IgD-negative memory B cell (primary cell): Measurements from ENCODE around the gene PTDSS2. TPM values are rescaled to one million over a fixed set of nuclear protein-coding genes. Genes with fewer than 3 reads are reported as not detected.

Source experiments
- H3K27ac Mint-ChIP-seq, 3 donors: one replicate each; pipeline ENCODE4 v1.8.0; 2020 to 2022; ENCODE audit warnings: mild to moderate bottlenecking in 3 of 3, mixed read lengths in 3 of 3, moderate library complexity in 1 of 3
- H3K27me3 Mint-ChIP-seq: one replicate; pipeline ENCODE4 v1.8.0; 2021; ENCODE audit warnings: mixed read lengths
- H3K36me3 Mint-ChIP-seq: one replicate; pipeline ENCODE4 v1.8.0; 2020; ENCODE audit warnings: mild to moderate bottlenecking, mixed read lengths
- H3K4me1 Mint-ChIP-seq, 3 donors: one replicate each; pipeline ENCODE4 v1.8.0; 2020 to 2022; ENCODE audit warnings: mixed read lengths in 3 of 3, mild to moderate bottlenecking in 1 of 3
- H3K4me3 Mint-ChIP-seq, 4 donors: one replicate each; pipeline ENCODE4 v1.8.0; 2020 to 2022; ENCODE audit warnings: mild to moderate bottlenecking in 4 of 4, mixed read lengths in 4 of 4, moderate library complexity in 3 of 4
- H3K9me3 Mint-ChIP-seq, 3 donors: one replicate each; pipeline ENCODE4 v1.8.0; 2020 to 2021; ENCODE audit warnings: mixed read lengths in 3 of 3, mild to moderate bottlenecking in 1 of 3
- polyA plus RNA-seq: library from polyadenylated mRNA; unstranded; fragments of 300-500 nt; fragmentation: Illumina TruSeq; gene quantifications from one replicate; pipeline ENCODE4 v1.2.3, GENCODE V29; 2021

Gene PTDSS2
- polyA plus RNA-seq, 1 donor from 2014 or later = 10.9 TPM

GRCh38 chr11:532527-532985, 82.5 kb downstream of the PTDSS2 start:
- peaks cover 2% of the 10 kb centered on the region for H3K36me3 Mint-ChIP-seq
- no peaks in the 10 kb centered on the region for H3K9me3 Mint-ChIP-seq
- peak overlapping the region in 1 of 4 donors; percentile 70 for H3K4me3 Mint-ChIP-seq
- H3K27ac Mint-ChIP-seq = peak overlapping the region in 1 of 3 donors; percentile 21
- peaks cover 2 to 5% (median 2%) of the 10 kb centered on the region in 3 donors for H3K4me1 Mint-ChIP-seq
- H3K27me3 Mint-ChIP-seq = no peaks in the 10 kb centered on the region

- Mint-ChIP-seq H3K27me3 (no peaks in the 10 kb centered on the region), H3K36me3 (peaks cover 2% of the 10 kb centered on the region), H3K9me3 (no peaks in the 10 kb centered on the region), H3K27ac (peak overlapping the region in 1 of 3 donors; percentile 85), H3K4me3 (peak overlapping the region in 2 of 4 donors; percentile 41 to 45), H3K4me1 (peaks cover 2 to 6% (median 5%) of the 10 kb centered on the region in 3 donors)
Measured at GRCh38 chr11:532986-533585, 83.0 kb downstream of the PTDSS2 start.

GRCh38 chr11:533586-534395, 83.7 kb downstream of the PTDSS2 start:
- peak overlapping the region; percentile 16 to 88 (median 38) for H3K4me3 Mint-ChIP-seq
- no peaks in the 10 kb centered on the region for H3K9me3 Mint-ChIP-seq
- H3K27ac Mint-ChIP-seq = peak overlapping the region in 1 of 3 donors; percentile 85
- peaks cover 2% of the 10 kb centered on the region for H3K36me3 Mint-ChIP-seq
- H3K4me1 Mint-ChIP-seq = peaks cover 2 to 13% (median 5%) of the 10 kb centered on the region in 3 donors
- no peaks in the 10 kb centered on the region for H3K27me3 Mint-ChIP-seq

- Mint-ChIP-seq H3K27me3 (no peaks in the 10 kb centered on the region), H3K36me3 (peaks cover 2% of the 10 kb centered on the region), H3K4me3 (peak overlapping the region; percentile 78 to 92 (median 86)), H3K4me1 (peaks cover 2 to 13% (median 5%) of the 10 kb centered on the region in 3 donors), H3K27ac (peak overlapping the region in 1 of 3 donors; percentile 85), H3K9me3 (no peaks in the 10 kb centered on the region)
Measured at GRCh38 chr11:534396-535209, 84.5 kb downstream of the PTDSS2 start.

- H3K27ac Mint-ChIP-seq = no peak overlapping the region
- H3K4me3 Mint-ChIP-seq = no peak overlapping the region
Measured at GRCh38 chr11:535210-535518, 85.1 kb downstream of the PTDSS2 start.

GRCh38 chr11:535519-536454, 85.7 kb downstream of the PTDSS2 start, which contains the start of gene HRAS:
TSS of gene HRAS (minus strand) at chr11:535576.
- peaks cover 2 to 13% (median 5%) of the 10 kb centered on the region in 3 donors for H3K4me1 Mint-ChIP-seq
- no peaks in the 10 kb centered on the region for H3K27me3 Mint-ChIP-seq
- peak within 1 kb of the TSS; percentile 98 to 100 (median 98) for H3K27ac Mint-ChIP-seq
- peak within 1 kb of the TSS; percentile 91 to 100 (median 96) for H3K4me3 Mint-ChIP-seq
- H3K36me3 Mint-ChIP-seq = peaks cover 2% of the 10 kb centered on the region
- no peaks in the 10 kb centered on the region for H3K9me3 Mint-ChIP-seq

More at GRCh38 chr11:535210-535518, 85.1 kb downstream of the PTDSS2 start:
- H3K4me1 Mint-ChIP-seq = peaks cover 2 to 13% (median 5%) of the 10 kb centered on the region in 3 donors
- H3K9me3 Mint-ChIP-seq = no peaks in the 10 kb centered on the region
- no peaks in the 10 kb centered on the region for H3K27me3 Mint-ChIP-seq
- peaks cover 2% of the 10 kb centered on the region for H3K36me3 Mint-ChIP-seq

- H3K9me3 Mint-ChIP-seq = no peaks in the 10 kb centered on the region
- H3K27ac Mint-ChIP-seq = peak within 1 kb of the TSS; percentile 98 to 100 (median 98)
- peaks cover 2% of the 10 kb centered on the region for H3K36me3 Mint-ChIP-seq
- H3K4me3 Mint-ChIP-seq = peak within 1 kb of the TSS; percentile 91 to 100 (median 96)
- H3K4me1 Mint-ChIP-seq = peaks cover 2 to 11% (median 5%) of the 10 kb centered on the region in 3 donors
- H3K27me3 Mint-ChIP-seq = no peaks in the 10 kb centered on the region
Measured at GRCh38 chr11:536841-537621, 87.0 kb downstream of the PTDSS2 start, which contains the start of gene LRRC56. TSS of gene LRRC56 (plus strand) at chr11:537527. CDS start at chr11:540685, 3,158 bp downstream.

- peaks cover 2 to 10% (median 5%) of the 10 kb centered on the region in 3 donors for H3K4me1 Mint-ChIP-seq
- H3K27ac Mint-ChIP-seq = peak overlapping the region; percentile 98 to 100 (median 98)
- H3K36me3 Mint-ChIP-seq = peaks cover 2% of the 10 kb centered on the region
- H3K4me3 Mint-ChIP-seq = peak overlapping the region; percentile 89 to 100 (median 94)
- H3K27me3 Mint-ChIP-seq = no peaks in the 10 kb centered on the region
- H3K9me3 Mint-ChIP-seq = no peaks in the 10 kb centered on the region
Measured at GRCh38 chr11:537622-538430, 87.7 kb downstream of the PTDSS2 start.

GRCh38 chr11:538431-539051, 88.5 kb downstream of the PTDSS2 start:
- no peaks in the 10 kb centered on the region for H3K9me3 Mint-ChIP-seq
- peak overlapping the region in 2 of 3 donors; percentile 5 to 100 for H3K27ac Mint-ChIP-seq
- H3K4me3 Mint-ChIP-seq = peak overlapping the region; percentile 44 to 100 (median 86)
- no peaks in the 10 kb centered on the region for H3K27me3 Mint-ChIP-seq
- peaks cover 3% of the 10 kb centered on the region for H3K36me3 Mint-ChIP-seq
- H3K4me1 Mint-ChIP-seq = peaks cover 2 to 10% (median 5%) of the 10 kb centered on the region in 3 donors

GRCh38 chr11:539971-540481, 89.9 kb downstream of the PTDSS2 start:
- Mint-ChIP-seq H3K4me1 (peaks cover 2 to 10% (median 5%) of the 10 kb centered on the region in 3 donors), H3K27ac (no peak overlapping the region), H3K36me3 (peaks cover 6% of the 10 kb centered on the region), H3K27me3 (no peaks in the 10 kb centered on the region), H3K4me3 (no peak overlapping the region), H3K9me3 (no peaks in the 10 kb centered on the region)
